ENCODE data around the gene NTRK2.

NTRK2 gene

DNA sequence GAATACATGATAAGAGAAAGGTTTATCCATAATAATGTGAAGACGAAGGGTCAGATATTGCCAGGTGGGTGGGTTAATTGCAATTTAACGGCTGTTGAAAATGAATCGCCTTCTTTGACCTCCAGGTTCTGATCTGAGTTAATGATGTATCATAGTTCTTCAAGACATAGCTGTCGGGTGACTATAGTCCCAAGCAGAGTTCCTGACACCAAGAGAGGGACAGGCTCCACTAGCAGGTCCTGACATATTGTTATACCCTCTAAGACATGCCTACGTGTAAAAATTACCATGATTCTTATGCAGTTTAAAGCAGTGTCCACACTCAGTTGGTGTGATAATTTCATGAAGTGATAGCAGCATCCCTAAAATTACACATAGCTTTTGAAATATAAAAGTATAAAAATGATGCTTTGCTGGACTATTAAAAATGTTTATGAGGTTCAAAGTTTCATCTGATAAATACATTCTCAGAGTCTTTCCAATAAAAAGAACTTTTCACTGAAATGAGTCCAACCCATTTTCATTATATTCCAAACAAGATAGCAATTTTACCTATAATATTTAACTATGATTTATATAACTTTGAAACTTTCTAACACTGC, 53.0 kb downstream of the NTRK2 start:
- no peak for DNase-seq (ENCODE audit: low spot score)
- Histone ChIP-seq H3K4me3 (no peak overlapping the region), H3K27ac (no peak overlapping the region)
- TF ChIP-seq, protein P1, sequence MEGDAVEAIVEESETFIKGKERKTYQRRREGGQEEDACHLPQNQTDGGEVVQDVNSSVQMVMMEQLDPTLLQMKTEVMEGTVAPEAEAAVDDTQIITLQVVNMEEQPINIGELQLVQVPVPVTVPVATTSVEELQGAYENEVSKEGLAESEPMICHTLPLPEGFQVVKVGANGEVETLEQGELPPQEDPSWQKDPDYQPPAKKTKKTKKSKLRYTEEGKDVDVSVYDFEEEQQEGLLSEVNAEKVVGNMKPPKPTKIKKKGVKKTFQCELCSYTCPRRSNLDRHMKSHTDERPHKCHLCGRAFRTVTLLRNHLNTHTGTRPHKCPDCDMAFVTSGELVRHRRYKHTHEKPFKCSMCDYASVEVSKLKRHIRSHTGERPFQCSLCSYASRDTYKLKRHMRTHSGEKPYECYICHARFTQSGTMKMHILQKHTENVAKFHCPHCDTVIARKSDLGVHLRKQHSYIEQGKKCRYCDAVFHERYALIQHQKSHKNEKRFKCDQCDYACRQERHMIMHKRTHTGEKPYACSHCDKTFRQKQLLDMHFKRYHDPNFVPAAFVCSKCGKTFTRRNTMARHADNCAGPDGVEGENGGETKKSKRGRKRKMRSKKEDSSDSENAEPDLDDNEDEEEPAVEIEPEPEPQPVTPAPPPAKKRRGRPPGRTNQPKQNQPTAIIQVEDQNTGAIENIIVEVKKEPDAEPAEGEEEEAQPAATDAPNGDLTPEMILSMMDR (IDR thresholded peaks at IDR 0.05) = no peak

DNA sequence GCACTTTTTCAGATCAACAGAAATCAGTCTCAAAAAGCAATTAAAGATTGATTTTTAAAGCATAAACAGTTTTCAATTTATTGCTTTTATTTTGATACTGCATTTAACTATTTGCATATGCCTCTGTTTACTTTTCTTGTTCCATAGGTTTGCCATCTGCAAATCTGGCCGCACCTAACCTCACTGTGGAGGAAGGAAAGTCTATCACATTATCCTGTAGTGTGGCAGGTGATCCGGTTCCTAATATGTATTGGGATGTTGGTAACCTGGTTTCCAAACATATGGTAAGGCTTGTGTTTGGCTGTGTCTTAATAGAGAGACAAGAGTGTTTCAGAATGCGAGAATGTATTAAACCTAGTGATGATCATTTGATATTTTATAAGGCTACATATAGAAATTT, 53.9 kb downstream of the NTRK2 start:
- TF ChIP-seq, protein P1 (IDR thresholded peaks at IDR 0.05) = no peak
- H3K4me3 ChIP-seq = no peak overlapping the region
- DNase-seq (ENCODE audit: low spot score) = no peak
- no peak overlapping the region for H3K27ac ChIP-seq

DNA sequence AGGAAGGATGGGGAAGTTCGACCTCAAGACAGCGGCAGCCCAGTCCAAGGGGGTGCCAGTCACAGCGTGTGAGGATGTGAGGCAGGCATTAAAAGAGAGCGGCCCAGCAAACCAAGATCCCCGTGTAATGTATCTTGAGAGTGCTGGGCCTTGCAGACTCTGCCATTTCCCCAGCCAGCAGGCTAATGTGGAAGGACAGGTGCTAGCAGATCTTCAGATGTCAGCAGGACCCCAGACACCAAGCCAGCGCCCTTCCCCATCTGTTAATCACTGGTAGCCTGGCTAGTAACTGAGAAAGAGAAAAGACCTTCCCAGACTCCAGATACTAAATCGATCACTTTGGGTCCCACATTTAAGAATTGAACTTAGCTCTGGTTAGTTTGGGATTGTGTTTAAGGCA, 62.2 kb downstream of the NTRK2 start:
- Histone ChIP-seq H3K4me3 (no peak overlapping the region), H3K27ac (no peak overlapping the region)
- TF ChIP-seq, protein P1 (IDR thresholded peaks at IDR 0.05) = no peak
- DNase-seq (ENCODE audit: low spot score) = no peak

DNA sequence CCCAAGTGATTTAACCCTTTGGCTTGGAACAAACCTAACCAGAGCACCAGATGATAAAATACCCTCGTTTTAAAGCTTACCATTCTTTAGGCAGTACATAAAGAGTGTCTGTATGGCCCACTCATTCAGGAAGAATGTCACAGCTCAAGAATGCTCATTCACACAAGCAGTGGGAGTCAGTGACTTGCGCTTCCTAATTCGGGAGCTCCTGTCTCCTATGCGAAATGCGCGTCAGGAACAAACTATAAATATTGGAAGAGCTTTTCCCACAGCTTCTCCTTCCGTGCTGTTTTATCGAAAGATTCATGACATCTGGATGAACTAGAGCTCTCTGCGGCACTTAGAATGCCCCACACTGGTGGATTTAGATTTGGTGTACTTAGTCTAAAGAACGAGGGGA, 66.6 kb downstream of the NTRK2 start:
- H3K4me3 ChIP-seq = no peak overlapping the region
- TF ChIP-seq, protein P1 (IDR thresholded peaks at IDR 0.05) = no peak
- DNase-seq (ENCODE audit: low spot score) = no peak
- H3K27ac ChIP-seq = no peak overlapping the region

DNA sequence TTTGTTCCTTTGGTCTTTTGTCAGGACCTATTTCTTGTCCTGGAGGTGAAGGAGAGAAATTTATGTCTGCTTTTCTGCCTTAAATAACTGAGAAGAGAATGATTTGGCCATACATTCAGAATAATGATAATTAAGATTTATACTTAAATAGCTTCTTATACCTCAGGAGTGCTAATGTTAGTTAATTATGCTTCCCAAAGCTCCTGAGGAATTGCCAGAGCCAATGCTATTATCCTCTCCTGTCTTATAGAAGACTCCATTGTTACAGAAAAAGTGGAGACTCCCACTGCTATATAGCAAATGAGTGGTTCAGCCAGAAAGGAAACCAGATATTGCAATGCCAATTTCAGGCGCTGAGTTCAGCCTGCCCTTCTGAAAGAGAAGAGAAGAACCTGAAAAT, 67.0 kb downstream of the NTRK2 start:
- DNase-seq (ENCODE audit: low spot score) = no peak
- Histone ChIP-seq H3K27ac (no peak overlapping the region), H3K4me3 (no peak overlapping the region)
- TF ChIP-seq, protein P1 (IDR thresholded peaks at IDR 0.05) = no peak

DNA sequence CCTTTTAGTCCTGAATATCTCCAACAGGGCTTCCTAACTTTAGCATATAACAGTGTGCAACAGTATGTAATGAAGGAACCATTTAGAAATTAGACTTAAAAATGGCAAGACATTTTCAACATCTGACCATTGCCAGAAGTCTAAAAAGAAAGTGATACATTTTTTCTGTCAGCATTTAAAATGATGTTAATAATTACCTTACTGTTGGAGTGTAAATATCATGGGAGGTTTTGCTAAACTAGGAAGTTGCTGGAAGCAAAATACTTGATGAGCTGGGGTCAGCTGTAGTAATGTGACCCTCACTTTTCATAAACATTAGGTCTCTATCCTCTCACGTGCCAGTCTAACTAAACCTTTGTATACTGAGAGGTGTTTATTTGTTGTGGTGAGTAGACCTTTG, 68.8 kb downstream of the NTRK2 start:
- DNase-seq (ENCODE audit: low spot score) = no peak
- Histone ChIP-seq H3K27ac (no peak overlapping the region), H3K4me3 (no peak overlapping the region)
- TF ChIP-seq, protein P1 (IDR thresholded peaks at IDR 0.05) = no peak

DNA sequence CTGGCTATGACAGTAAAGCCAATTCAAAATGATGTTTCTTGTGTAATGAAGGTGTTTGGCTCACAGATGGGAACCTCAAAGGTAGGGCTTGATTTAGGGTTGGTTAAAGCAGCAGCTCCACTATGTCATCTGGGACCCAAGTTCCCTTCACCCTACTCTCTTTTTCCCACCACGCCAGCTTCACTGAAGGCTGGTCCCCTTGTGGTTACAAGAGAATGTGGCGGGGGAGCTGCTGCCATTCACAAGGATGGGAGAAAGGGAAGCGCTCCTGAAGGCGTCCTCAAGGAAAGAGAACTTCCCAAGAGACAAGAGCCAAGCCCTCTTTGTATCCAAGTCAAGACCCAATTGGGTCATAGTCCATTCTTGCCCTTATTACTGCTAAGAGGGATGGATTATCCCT, 72.7 kb downstream of the NTRK2 start:
- TF ChIP-seq, protein P1 (IDR thresholded peaks at IDR 0.05) = no peak
- Histone ChIP-seq H3K4me3 (no peak overlapping the region), H3K27ac (no peak overlapping the region)
- DNase-seq (ENCODE audit: low spot score) = no peak
